ENCODE data around the gene EOLA1. TPM values are rescaled to one million over a fixed set of nuclear protein-coding genes. Genes with fewer than 3 reads are reported as not detected.
"Not testable (repeated sequence)": the region's sequence is repeated elsewhere in the genome, so short reads cannot be mapped to it uniquely, and the experiment has no call there.

Gene EOLA1
- total and polyA plus RNA-seq, 2 of the 4 experiments (the other 2 are of a cell fraction): 15.5 to 16.8 TPM

GRCh38 chrX:149572743-149573142 is 31.9 kb downstream of the EOLA1 start:
- no CpG with 5 or more reads among the region's 1 CpG for WGBS, 2 experiments (ENCODE audit: extremely low coverage in 2 of 2, insufficient read length in 1 of 2)
- Histone ChIP-seq H4K20me1 (ENCODE audit: insufficient read depth, low read length) (no peaks in the 10 kb centered on the region), H2AK9ac (replicated peaks; ENCODE audit: low read depth, low read length, poor library complexity) (no peak overlapping the region), H3K4me1 (ENCODE audit: control insufficient read depth, insufficient read depth, low read length) (no peaks in the 10 kb centered on the region), H3K23ac (ENCODE audit: low read depth, low read length) (no peak overlapping the region), H2BK15ac (ENCODE audit: low read depth, low read length) (no peak overlapping the region), H2AFZ (replicated peaks; ENCODE audit: low read length, poor library complexity) (no peak overlapping the region), H3K27me3 (ENCODE audit: control insufficient read depth, insufficient read depth, low read length) (peaks cover 5% of the 10 kb centered on the region), H3K4ac (ENCODE audit: low read depth, low read length) (no peak overlapping the region), H3K14ac (replicated peaks; ENCODE audit: low read depth, low read length) (no peak overlapping the region), H3K56ac (ENCODE audit: extremely low read depth, insufficient read depth, low read length) (no peak overlapping the region), H4K91ac (ENCODE audit: insufficient read depth, low read depth, low read length) (no peak overlapping the region), H3K4me3 (ENCODE audit: insufficient read depth, low read depth, low read length) (no peak overlapping the region), H3K18ac (ENCODE audit: low read depth, low read length) (no peak overlapping the region), H2BK120ac (ENCODE audit: low read depth, low read length) (no peak overlapping the region), H2AK5ac (ENCODE audit: low read depth, low read length) (no peak overlapping the region), H3K4me2 (ENCODE audit: low read depth, low read length) (no peak overlapping the region), H2BK20ac (ENCODE audit: low read depth, low read length) (no peak overlapping the region), H3K36me3 (ENCODE audit: control insufficient read depth, insufficient read depth, low read length) (no peaks in the 10 kb centered on the region), H3K9ac (ENCODE audit: low read depth, low read length) (no peak overlapping the region), H4K5ac (ENCODE audit: low read depth, low read length) (no peak overlapping the region), H2BK5ac (ENCODE audit: low read depth, low read length, poor library complexity, severe bottlenecking) (no peak overlapping the region), H3K9me3 (ENCODE audit: control insufficient read depth, insufficient read depth, low read length) (no peaks in the 10 kb centered on the region), H4K8ac (ENCODE audit: low read depth in 2 of 2, low read length in 2 of 2) (no peak overlapping the region), H3K9me1 (ENCODE audit: insufficient read depth, low read length) (no peaks in the 10 kb centered on the region), H3K79me1 (ENCODE audit: low read depth in 1 of 2, low read length in 2 of 2) (no peaks in the 10 kb centered on the region), H3K27ac (ENCODE audit: insufficient read depth, low read length) (no peak overlapping the region)
- DNase-seq: no peak
- in situ Hi-C loops (cut with MboI; ENCODE audit: low sequenced_read_pairs): no loop called here
- intact Hi-C loops (cut with micrococcal nuclease): no loop called here
- ATAC-seq (ENCODE audit: low read depth): no peak
- no TSS peak for BruUV-seq (replicated peaks)
- dilution Hi-C loops (cut with HindIII; ENCODE audit: low sequenced_read_pairs, unreplicated experiment): no loop called here
- no peak for TF ChIP-seq MXI1 (IDR thresholded peaks at IDR 0.05; ENCODE audit: borderline replicate concordance, low read depth, low read length)
- peak; percentile 77 for TF ChIP-seq MAFK (IDR thresholded peaks at IDR 0.05; ENCODE audit: low read depth, low read length)
- CTCF ChIA-PET: no interaction called here
- POLR2A ChIA-PET (ENCODE audit: unreplicated experiment): no interaction called here

- H3K27me3 ChIP-seq (ENCODE audit: control insufficient read depth, insufficient read depth, low read length); H3K4me2 ChIP-seq (ENCODE audit: low read depth, low read length); H3K4me1 ChIP-seq (ENCODE audit: control insufficient read depth, insufficient read depth, low read length); H3K56ac ChIP-seq (ENCODE audit: extremely low read depth, insufficient read depth, low read length); H3K23ac ChIP-seq (ENCODE audit: low read depth, low read length); H3K14ac ChIP-seq (replicated peaks; ENCODE audit: low read depth, low read length); H4K91ac ChIP-seq (ENCODE audit: insufficient read depth, low read depth, low read length); H4K20me1 ChIP-seq (ENCODE audit: insufficient read depth, low read length); H2AK9ac ChIP-seq (replicated peaks; ENCODE audit: low read depth, low read length, poor library complexity); H3K9ac ChIP-seq (ENCODE audit: low read depth, low read length); H2BK20ac ChIP-seq (ENCODE audit: low read depth, low read length); H4K5ac ChIP-seq (ENCODE audit: low read depth, low read length); H3K27ac ChIP-seq (ENCODE audit: insufficient read depth, low read length); H2AK5ac ChIP-seq (ENCODE audit: low read depth, low read length); H3K4ac ChIP-seq (ENCODE audit: low read depth, low read length); DNase-seq; H2BK120ac ChIP-seq (ENCODE audit: low read depth, low read length); H3K36me3 ChIP-seq (ENCODE audit: control insufficient read depth, insufficient read depth, low read length); H3K18ac ChIP-seq (ENCODE audit: low read depth, low read length); H3K9me3 ChIP-seq (ENCODE audit: control insufficient read depth, insufficient read depth, low read length); H2AFZ ChIP-seq (replicated peaks; ENCODE audit: low read length, poor library complexity); CTCF ChIA-PET; H3K79me1 ChIP-seq (ENCODE audit: low read depth in 1 of 2, low read length in 2 of 2); intact Hi-C loops (cut with micrococcal nuclease); dilution Hi-C loops (cut with HindIII; ENCODE audit: low sequenced_read_pairs, unreplicated experiment); H4K8ac ChIP-seq (ENCODE audit: low read depth in 2 of 2, low read length in 2 of 2); BruUV-seq (replicated peaks); in situ Hi-C loops (cut with MboI; ENCODE audit: low sequenced_read_pairs); H2BK5ac ChIP-seq (ENCODE audit: low read depth, low read length, poor library complexity, severe bottlenecking); H2BK15ac ChIP-seq (ENCODE audit: low read depth, low read length); H3K9me1 ChIP-seq (ENCODE audit: insufficient read depth, low read length); POLR2A ChIA-PET (ENCODE audit: unreplicated experiment); H3K4me3 ChIP-seq (ENCODE audit: insufficient read depth, low read depth, low read length): not testable (repeated sequence)
- ATAC-seq (ENCODE audit: low read depth): peak; percentile 76
- no CpG with 5 or more reads among the region's 1 CpG for WGBS, 2 experiments (ENCODE audit: extremely low coverage in 2 of 2, insufficient read length in 1 of 2)
Measured at GRCh38 chrX:149573456-149573855, 32.6 kb downstream of the EOLA1 start.
